Erythroblast (primary cell): ENCODE data around the gene NBEAL2.

Experiments used
- GATA1 ChIP-seq: IDR thresholded peaks from 2 replicates; pipeline ENCODE4 v1.6.1; 2011; ENCODE audit warnings: low read depth, mild to moderate bottlenecking, control low read depth, low read length, moderate library complexity
- POLR2A ChIP-seq: IDR thresholded peaks from 2 replicates; pipeline ENCODE4 v1.6.1; 2011; ENCODE audit warnings: mild to moderate bottlenecking, low read length

DNA sequence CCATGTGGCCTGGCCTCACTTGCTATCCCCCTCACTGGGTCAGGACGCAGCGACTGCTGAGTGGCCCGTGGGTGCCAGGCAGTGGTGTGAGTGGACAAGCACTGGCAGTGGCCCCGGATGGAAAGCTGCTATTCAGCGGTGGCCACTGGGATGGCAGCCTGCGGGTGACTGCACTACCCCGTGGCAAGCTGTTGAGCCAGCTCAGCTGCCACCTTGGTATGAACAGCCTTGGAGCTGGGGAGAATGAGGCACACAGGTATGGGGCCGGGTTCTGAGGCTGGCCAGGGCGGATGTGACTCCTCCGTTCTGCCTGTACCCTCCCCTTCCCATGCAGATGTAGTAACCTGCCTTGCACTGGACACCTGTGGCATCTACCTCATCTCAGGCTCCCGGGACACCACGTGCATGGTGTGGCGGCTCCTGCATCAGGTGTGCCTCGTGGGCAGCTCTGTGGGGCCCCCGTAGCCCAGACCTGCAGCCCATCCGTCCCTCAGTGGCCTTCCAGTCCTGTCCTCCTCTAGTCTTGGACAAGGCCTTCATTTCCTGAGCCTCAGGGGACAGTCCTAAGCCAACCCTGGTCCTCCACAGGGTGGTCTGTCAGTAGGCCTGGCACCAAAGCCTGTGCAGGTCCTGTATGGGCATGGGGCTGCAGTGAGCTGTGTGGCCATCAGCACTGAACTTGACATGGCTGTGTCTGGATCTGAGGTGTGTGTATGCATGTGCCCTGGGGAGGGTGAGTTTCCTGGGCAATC, 28.2 kb downstream of the NBEAL2 start:
- TF ChIP-seq POLR2A, result no peak
- no peak for TF ChIP-seq GATA1
